ENCODE results near the gene ZNG1A.
"Not testable (repeated sequence)": the region's sequence is repeated elsewhere in the genome, so short reads cannot be mapped to it uniquely, and the experiment has no call there.

ZNG1A gene

GRCh38 chr9:178970-179383 lies at the start of gene ZNG1A:
ZNG1A (minus strand) TSS chr9:179056; CDS start chr9:178969, 87 bp downstream.
- peak; percentile 4 for DNase-seq (ENCODE audit: low read depth)

DNA sequence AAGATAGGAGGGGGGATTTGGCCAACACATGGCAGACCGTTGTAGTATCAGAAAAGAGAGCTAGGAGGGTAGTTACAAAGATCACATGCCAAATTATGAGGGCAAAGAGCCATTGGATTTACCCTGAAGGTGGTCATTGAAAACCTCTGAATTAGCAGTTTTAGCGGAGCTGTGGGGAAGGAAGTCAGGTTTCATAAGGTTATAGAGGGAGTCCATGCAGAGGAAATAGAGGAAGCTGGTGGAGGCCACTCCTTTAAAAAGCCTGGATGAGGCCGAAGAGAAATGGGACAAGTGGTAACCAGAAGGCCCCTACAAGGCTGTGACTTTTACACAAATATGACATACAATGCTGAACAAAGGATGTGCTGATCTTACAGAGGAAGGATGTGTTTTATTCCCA lies 49.0 kb upstream of the ZNG1A start:
- DNase-seq (ENCODE audit: low read depth), result no peak

DNA sequence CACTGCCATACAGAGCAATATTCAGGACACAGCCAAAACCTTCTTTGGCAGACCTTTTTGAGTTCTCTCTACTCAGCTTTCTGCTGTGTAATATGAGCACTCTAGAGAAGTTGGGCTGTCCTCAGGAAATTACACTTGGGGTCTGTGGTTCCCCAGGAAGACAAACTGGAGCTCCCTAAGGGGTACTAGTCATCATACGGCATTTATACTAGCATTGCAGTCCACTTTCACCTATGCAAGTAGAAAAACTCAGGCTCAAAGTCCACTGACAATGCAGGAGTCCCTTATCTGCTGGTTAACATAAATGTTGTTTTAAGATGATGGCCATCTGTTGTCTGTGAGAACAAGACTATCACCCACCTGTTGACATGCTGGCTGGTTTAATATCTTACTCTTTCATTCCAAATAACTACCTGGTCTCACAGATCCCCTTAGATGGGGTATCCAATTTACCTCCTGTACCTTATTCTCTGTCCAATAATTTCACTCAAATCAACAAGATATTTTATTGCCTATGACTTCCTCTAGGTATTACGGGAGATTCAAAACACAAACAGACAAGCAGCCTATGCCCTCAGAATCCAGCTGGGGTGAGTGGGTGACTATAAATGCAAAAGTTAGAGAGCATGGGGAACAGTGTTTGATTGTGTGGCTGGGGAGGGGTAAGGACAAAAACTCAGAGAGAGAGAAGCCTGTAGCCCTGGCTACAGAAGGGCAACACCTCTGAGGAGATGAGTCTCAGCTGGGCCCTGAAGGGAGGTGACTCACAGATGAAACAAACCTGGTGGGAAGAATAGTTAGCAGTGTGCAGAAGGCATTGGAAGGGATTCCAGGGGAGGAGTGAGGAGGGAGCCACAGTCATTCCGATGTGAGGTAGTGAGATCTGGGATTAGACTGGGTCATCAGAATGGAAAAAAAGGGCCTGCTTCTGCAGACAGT lies 46.0 kb upstream of the ZNG1A start:
- no peak for DNase-seq (ENCODE audit: low read depth)

- no peak for DNase-seq (ENCODE audit: low read depth)
Observed at GRCh38 chr9:224026-224425, 45.2 kb upstream of the ZNG1A start.

- no peak for DNase-seq (ENCODE audit: low read depth)
Observed at GRCh38 chr9:223152-223551, 44.3 kb upstream of the ZNG1A start.

- DNase-seq (ENCODE audit: low read depth), result no peak
Observed at GRCh38 chr9:221989-222776, 43.3 kb upstream of the ZNG1A start.

GRCh38 chr9:219670-220365 lies 41.0 kb upstream of the ZNG1A start:
- DNase-seq (ENCODE audit: low read depth), result no peak

- not testable (repeated sequence) for DNase-seq (ENCODE audit: low read depth)
Observed at GRCh38 chr9:219036-219435, 40.2 kb upstream of the ZNG1A start.

DNA sequence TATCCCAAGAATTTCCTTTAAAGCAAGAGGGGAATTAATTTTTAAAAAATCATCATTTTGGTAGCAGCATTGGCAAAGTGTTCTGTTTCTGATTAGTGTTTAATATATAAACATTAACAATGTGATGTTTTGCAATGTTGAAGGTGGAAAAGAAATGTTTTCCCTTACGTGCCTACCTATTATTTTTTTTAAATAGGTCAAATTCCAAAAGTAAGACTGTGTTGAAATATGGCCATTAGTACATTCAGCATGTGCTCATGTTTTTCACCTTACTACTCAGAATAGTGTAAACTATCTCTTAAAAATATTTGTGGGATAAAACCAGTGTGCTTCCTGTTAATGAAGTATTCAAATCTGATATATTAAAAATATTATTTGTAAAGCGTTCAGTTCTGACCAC lies 39.1 kb upstream of the ZNG1A start:
- no peak for DNase-seq (ENCODE audit: low read depth)

DNA sequence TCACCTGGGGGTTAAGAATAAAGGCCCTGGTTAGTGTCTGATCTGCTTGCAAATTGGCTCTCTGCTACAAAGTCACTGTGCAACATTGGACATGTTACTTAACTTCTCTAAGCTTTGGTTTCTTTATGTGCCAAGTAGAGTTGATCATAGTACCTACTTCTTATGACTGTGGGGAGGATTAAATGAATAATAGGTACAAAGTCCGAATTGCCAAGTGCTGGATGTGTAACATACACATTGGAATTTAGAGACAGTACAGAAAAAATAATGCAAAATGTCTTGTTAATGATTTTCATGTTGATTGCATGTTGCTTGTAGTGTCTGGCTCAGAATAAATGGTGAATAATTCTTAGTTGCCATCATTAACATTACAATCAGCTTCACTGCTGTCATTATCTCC lies 38.0 kb upstream of the ZNG1A start:
- DNase-seq (ENCODE audit: low read depth), result no peak

- DNase-seq (ENCODE audit: low read depth), result no peak
Observed at GRCh38 chr9:215631-216155, 36.8 kb upstream of the ZNG1A start.

GRCh38 chr9:214648-215493 lies 36.0 kb upstream of the ZNG1A start, which contains the start of gene DOCK8:
DOCK8 (plus strand) TSS chr9:214865; CDS start chr9:214977, 112 bp downstream.
- no peak for DNase-seq (ENCODE audit: low read depth)

- no peak for DNase-seq (ENCODE audit: low read depth)
Observed at GRCh38 chr9:214351-214647, 35.4 kb upstream of the ZNG1A start.

DNA sequence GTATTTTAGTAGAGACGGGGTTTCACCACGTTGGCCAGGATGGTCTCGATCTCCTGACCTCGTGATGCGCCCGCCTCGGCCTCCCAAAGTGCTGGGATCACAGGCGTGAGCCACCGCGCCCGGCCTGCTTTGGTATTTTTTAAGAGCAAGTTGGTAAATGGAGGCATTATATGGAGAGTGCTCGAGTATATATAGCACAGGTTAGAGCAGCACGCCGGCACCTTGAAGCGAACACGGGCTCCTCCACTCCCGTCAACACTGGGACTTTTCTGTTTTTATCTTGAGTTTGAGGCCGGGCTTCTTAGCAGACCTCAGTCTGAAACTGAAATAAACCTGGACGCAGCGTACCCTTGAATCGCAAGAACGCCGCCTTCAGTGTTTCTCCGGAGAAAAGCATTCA lies 35.0 kb upstream of the ZNG1A start:
- DNase-seq (ENCODE audit: low read depth), result not testable (repeated sequence)

GRCh38 chr9:212297-212696 lies 33.4 kb upstream of the ZNG1A start:
- no peak for DNase-seq (ENCODE audit: low read depth)

DNA sequence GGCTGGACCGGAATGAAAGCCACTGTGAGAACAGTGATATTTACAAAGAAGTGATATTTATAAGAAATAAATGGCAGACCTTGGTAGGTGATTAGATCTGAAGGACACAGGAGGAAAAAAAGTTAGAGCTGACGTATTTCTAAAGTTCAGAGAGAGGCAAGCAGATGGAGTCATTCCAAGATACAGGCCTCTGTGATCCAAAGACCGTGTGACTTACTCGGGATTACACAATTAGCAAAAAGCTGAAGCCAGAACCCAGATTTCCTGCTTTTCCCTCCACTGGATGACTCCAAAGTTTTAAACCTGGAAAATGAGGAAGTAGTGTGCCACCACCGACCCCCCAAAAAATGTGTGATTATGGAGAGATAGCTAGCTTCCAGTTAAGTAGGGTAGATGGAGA lies 32.7 kb upstream of the ZNG1A start:
- DNase-seq (ENCODE audit: low read depth), result no peak

DNA sequence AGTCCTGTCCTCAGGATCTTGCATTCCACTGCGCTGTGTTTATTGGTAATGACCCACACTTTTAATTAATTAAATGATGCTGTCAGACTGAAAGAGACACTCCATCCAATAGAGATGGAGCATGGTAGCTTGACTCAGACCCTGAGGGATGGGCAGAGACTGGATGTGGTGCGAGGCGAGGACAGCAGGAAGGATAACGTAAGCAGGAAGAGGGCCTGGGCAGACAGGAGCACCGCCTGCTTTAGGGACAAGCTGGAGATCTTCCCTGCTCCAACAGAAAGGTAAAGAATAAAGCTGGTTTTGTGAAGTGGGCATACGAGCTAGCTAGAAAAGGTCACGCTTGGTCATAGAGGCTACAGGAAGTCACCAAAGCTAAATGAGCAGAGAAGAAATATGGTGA lies 32.2 kb upstream of the ZNG1A start:
- no peak for DNase-seq (ENCODE audit: low read depth)

GRCh38 chr9:209143-209758 lies 30.4 kb upstream of the ZNG1A start:
- DNase-seq (ENCODE audit: low read depth), result no peak

- DNase-seq (ENCODE audit: low read depth), result no peak
Observed at GRCh38 chr9:206481-206880, 27.6 kb upstream of the ZNG1A start.

DNA sequence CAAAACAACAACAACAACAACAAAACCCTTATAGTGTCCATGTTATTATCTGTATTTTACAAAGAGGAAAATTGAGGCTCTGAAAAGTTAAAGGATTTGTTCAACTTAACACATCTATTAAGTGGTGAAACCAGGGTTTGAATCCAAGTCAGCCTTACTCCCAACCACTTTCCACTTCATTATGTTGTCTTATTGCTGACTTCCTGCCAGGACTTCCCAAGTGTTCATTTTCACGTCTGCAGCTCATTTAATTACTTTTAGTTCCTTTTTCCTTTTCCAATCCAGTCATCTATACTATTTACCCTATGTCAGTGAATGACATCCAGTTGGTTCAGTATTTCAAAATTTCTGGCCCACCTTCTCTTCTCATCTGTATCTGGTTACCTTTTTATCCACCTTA lies 20.7 kb upstream of the ZNG1A start:
- DNase-seq (ENCODE audit: low read depth), result not testable (repeated sequence)

Data from HS-5 (cell line).